HG03558 (cell line): Measurements from ENCODE around the gene RAB38.
A peak's percentile ranks its signal among the peaks of the same experiment; 100 is the strongest.

ENCODE experiments used
- ATAC-seq: cut with Tn5 transposase; IDR thresholded peaks from one replicate; pipeline ENCODE4 v1.9.1; 2021; ENCODE audit warnings: moderate number of reproducible peaks; ENCODE audit not compliant: unreplicated experiment; ENCODE audit errors: extremely low read depth

Gene RAB38

GRCh38 chr11:88174709-88175568 lies at the start of gene RAB38:
TSS of gene RAB38 (minus strand) at chr11:88175443. CDS start at chr11:88175384, 59 bp downstream.
- ATAC-seq: peak; percentile 44

GRCh38 chr11:88213406-88213805 lies 38.2 kb upstream of the RAB38 start:
- no peak for ATAC-seq

- ATAC-seq: no peak
Measured at GRCh38 chr11:88212300-88212699, 37.1 kb upstream of the RAB38 start.

- no peak for ATAC-seq
Measured at GRCh38 chr11:88208745-88209144, 33.5 kb upstream of the RAB38 start.

- no peak for ATAC-seq
Measured at GRCh38 chr11:88206751-88207150, 31.5 kb upstream of the RAB38 start.

GRCh38 chr11:88204353-88204752 lies 29.1 kb upstream of the RAB38 start:
- ATAC-seq: no peak

GRCh38 chr11:88203604-88204003 lies 28.4 kb upstream of the RAB38 start:
- ATAC-seq: no peak

GRCh38 chr11:88202498-88202897 lies 27.3 kb upstream of the RAB38 start:
- no peak for ATAC-seq

GRCh38 chr11:88196393-88196792 lies 21.1 kb upstream of the RAB38 start:
- no peak for ATAC-seq

GRCh38 chr11:88195908-88196307 lies 20.7 kb upstream of the RAB38 start:
- no peak for ATAC-seq

GRCh38 chr11:88194990-88195389 lies 19.7 kb upstream of the RAB38 start:
- peak; percentile 67 for ATAC-seq

- no peak for ATAC-seq
Measured at GRCh38 chr11:88193278-88193677, 18.0 kb upstream of the RAB38 start.

- no peak for ATAC-seq
Measured at GRCh38 chr11:88188932-88189253, 13.7 kb upstream of the RAB38 start.

- ATAC-seq: no peak
Measured at GRCh38 chr11:88188251-88188931, 13.1 kb upstream of the RAB38 start.

- no peak for ATAC-seq
Measured at GRCh38 chr11:88183233-88183632, 8.0 kb upstream of the RAB38 start.

GRCh38 chr11:88181776-88182175 lies 6.5 kb upstream of the RAB38 start:
- ATAC-seq: no peak

GRCh38 chr11:88179971-88180629 lies 4.9 kb upstream of the RAB38 start:
- ATAC-seq: peak; percentile 26

- ATAC-seq: peak; percentile 54
Measured at GRCh38 chr11:88179141-88179540, 3.9 kb upstream of the RAB38 start.

- ATAC-seq: no peak
Measured at GRCh38 chr11:88178191-88178590, 2.9 kb upstream of the RAB38 start.

GRCh38 chr11:88175569-88176075 lies 379 bp upstream of the RAB38 start:
- ATAC-seq: no peak

GRCh38 chr11:88173956-88174355 lies 1.3 kb downstream of the RAB38 start:
- no peak for ATAC-seq
